Suppressor macrophage treated with lipopolysaccharide for 1 hour (primary cell): ENCODE results near the gene CEP112.
"Not testable (repeated sequence)": the region's sequence is repeated elsewhere in the genome, so short reads cannot be mapped to it uniquely, and the experiment has no call there.

Experiments
- DNase-seq, 3 donors: peaks; one replicate each; pipeline ENCODE4 v3.0.0-alpha.2; 2020 to 2022

CEP112 gene

GRCh38 chr17:65712383-65713267 lies 479.3 kb downstream of the CEP112 start:
- DNase-seq = no peak

GRCh38 chr17:65711671-65712276 lies 480.2 kb downstream of the CEP112 start:
- DNase-seq = no peak

- DNase-seq = no peak
These were observed 484.2 kb downstream of the CEP112 start for GRCh38 chr17:65707780-65708179.

GRCh38 chr17:65704731-65705130 lies 487.2 kb downstream of the CEP112 start:
- DNase-seq = no peak

- no peak for DNase-seq
These were observed 488.0 kb downstream of the CEP112 start for GRCh38 chr17:65703891-65704290.

- no peak for DNase-seq
These were observed 492.5 kb downstream of the CEP112 start for GRCh38 chr17:65699459-65699858.

GRCh38 chr17:65698381-65699061 lies 493.4 kb downstream of the CEP112 start:
- DNase-seq = no peak

GRCh38 chr17:65697661-65698060 lies 494.3 kb downstream of the CEP112 start:
- no peak for DNase-seq

- DNase-seq = no peak
These were observed 495.1 kb downstream of the CEP112 start for GRCh38 chr17:65696739-65697394.

GRCh38 chr17:65694601-65695000 lies 497.3 kb downstream of the CEP112 start:
- no peak for DNase-seq

GRCh38 chr17:65690626-65691310 lies 501.2 kb downstream of the CEP112 start:
- DNase-seq = no peak

GRCh38 chr17:65688307-65688706 lies 503.6 kb downstream of the CEP112 start:
- DNase-seq = no peak

- no peak for DNase-seq
These were observed 506.8 kb downstream of the CEP112 start for GRCh38 chr17:65685110-65685509.

- peak in 2 of 3 donors; percentile 1 to 18 for DNase-seq
These were observed 507.3 kb downstream of the CEP112 start for GRCh38 chr17:65684631-65685030.

- no peak for DNase-seq
These were observed 508.5 kb downstream of the CEP112 start for GRCh38 chr17:65683428-65683827.

- not testable (repeated sequence) for DNase-seq
These were observed 510.2 kb downstream of the CEP112 start for GRCh38 chr17:65681763-65682162.

GRCh38 chr17:65679165-65679845 lies 512.6 kb downstream of the CEP112 start:
- no peak for DNase-seq

- peak in 1 of 3 donors; percentile 11 for DNase-seq
These were observed 513.4 kb downstream of the CEP112 start for GRCh38 chr17:65678546-65678945.

GRCh38 chr17:65677932-65678331 lies 514.0 kb downstream of the CEP112 start:
- peak in 1 of 3 donors; percentile 5 for DNase-seq

GRCh38 chr17:65674246-65675045 lies 517.5 kb downstream of the CEP112 start:
- no peak for DNase-seq
